A673 (cell line): ENCODE data around the gene OR12D2. TPM values are rescaled to one million over a fixed set of nuclear protein-coding genes. Genes with fewer than 3 reads are reported as not detected.
"Not testable (repeated sequence)": the region's sequence is repeated elsewhere in the genome, so short reads cannot be mapped to it uniquely, and the experiment has no call there.

Source experiments
- BruUV-seq: library from RNA; stranded (reverse); fragments of 400-500 nt; replicated peaks from 2 replicates; lab custom pipeline; 2021; lab: Mats Ljungman, UMichigan
- CTCF ChIA-PET: fragments of 300-600 bp; sonication (Branson Sonifier 250); formaldehyde crosslinking; loops from one replicate; lab custom pipeline; 2022; ENCODE audit warnings: antibody characterized with exemption; lab: Charles Lee
- POLR2A ChIA-PET: fragments of 300-600 bp; sonication (Branson Sonifier 250); formaldehyde crosslinking; loops from one replicate; lab custom pipeline; 2022; ENCODE audit warnings: antibody characterized with exemption; ENCODE audit not compliant: low non-redundant PET; lab: Charles Lee
- DNase-seq: peaks from one replicate; pipeline ENCODE4 v3.0.0-alpha.2; 2015; ENCODE audit warnings: low spot score
- H3K27ac ChIP-seq: fragments of 200-600 bp; sonication (generic); 2 replicates; pipeline ENCODE4 v1.5.1; 2016; ENCODE audit warnings: mixed run types, low read depth, mild to moderate bottlenecking, mixed read lengths, antibody characterized with exemption, low read length; ENCODE audit not compliant: poor library complexity, severe bottlenecking
- H3K27me3 ChIP-seq: fragments of 200-600 bp; sonication (generic); replicated peaks from 2 replicates; pipeline ENCODE4 v1.6.1; 2017; ENCODE audit warnings: mixed run types, low read depth, mild to moderate bottlenecking, mixed read lengths, antibody characterized with exemption, low read length; ENCODE audit not compliant: insufficient read depth, poor library complexity
- H3K36me3 ChIP-seq: fragments of 200-600 bp; sonication (generic); 2 replicates; pipeline ENCODE4 v1.6.1; 2016; ENCODE audit warnings: mixed run types, mild to moderate bottlenecking, mixed read lengths, antibody characterized with exemption, low read length; ENCODE audit not compliant: insufficient read depth, poor library complexity, severe bottlenecking
- H3K4me1 ChIP-seq: fragments of 200-600 bp; sonication (generic); 2 replicates; pipeline ENCODE4 v1.6.1; 2017; ENCODE audit warnings: mixed run types, mild to moderate bottlenecking, mixed read lengths, antibody characterized with exemption, low read length; ENCODE audit not compliant: insufficient read depth, poor library complexity, severe bottlenecking
- H3K4me3 ChIP-seq: fragments of 200-600 bp; sonication (generic); 2 replicates; pipeline ENCODE4 v1.5.1; 2016; ENCODE audit warnings: low read depth, mixed run types, mild to moderate bottlenecking, mixed read lengths, low read length; ENCODE audit not compliant: poor library complexity, severe bottlenecking
- H3K9me3 ChIP-seq: fragments of 200-600 bp; sonication (generic); 2 replicates; pipeline ENCODE4 v1.6.1; 2016; ENCODE audit warnings: mixed run types, low read depth, mild to moderate bottlenecking, mixed read lengths, antibody characterized with exemption, low read length; ENCODE audit not compliant: poor library complexity, severe bottlenecking
- EZH2 ChIP-seq: fragments of 200-600 bp; sonication (generic); IDR thresholded peaks from 2 replicates; pipeline ENCODE4 v1.6.1; 2017; ENCODE audit warnings: borderline replicate concordance, low read depth, mild to moderate bottlenecking, mixed read lengths, antibody characterized with exemption, low read length; ENCODE audit not compliant: poor library complexity, severe bottlenecking
- intact Hi-C: fragments of 100-400 bp; cut with micrococcal nuclease; formaldehyde crosslinking; loops from one replicate; pipeline ENCODE4 v1.10.0; 2022; ENCODE audit not compliant: unreplicated experiment
- total RNA-seq: library from RNA; stranded (reverse); gene quantifications from 2 replicates; pipeline ENCODE4 v1.2.3, GENCODE V29; 2021
- TF ChIP-seq, protein P1 (sequence below): fragments of 300-800, 200-600 bp; sonication (generic); conservative IDR thresholded peaks from 2 replicates; pipeline ENCODE4 v1.5.1; 2017; ENCODE audit warnings: low read depth, mild to moderate bottlenecking, antibody characterized with exemption, low read length, moderate library complexity, mixed read lengths

OR12D2 gene
- total RNA-seq, 1 experiment from 2014 or later = not detected

DNA sequence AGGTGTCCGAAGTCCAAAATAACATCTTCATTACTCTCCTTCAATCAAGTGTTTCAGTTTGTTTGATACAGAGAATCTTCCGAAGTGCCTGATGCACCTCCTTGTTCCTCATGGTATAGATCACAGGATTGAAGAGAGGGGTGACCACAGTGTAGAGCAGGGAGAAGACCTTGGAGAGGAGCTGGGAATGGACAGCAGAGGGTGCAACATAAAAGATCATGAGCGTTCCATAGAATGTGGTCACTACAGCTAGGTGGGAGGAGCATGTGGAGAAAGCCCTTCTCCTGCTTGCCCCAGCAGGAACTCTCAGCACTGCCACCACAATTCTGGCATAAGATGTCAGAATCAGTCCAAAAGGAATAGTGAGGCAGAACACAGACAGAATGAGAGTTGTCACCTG, 31.2 kb downstream of the OR12D2 start:
- intact Hi-C loops = no loop called here
- POLR2A ChIA-PET = no interaction called here
- H3K27me3 ChIP-seq = peaks cover 30% of the 10 kb centered on the region
- TF ChIP-seq, protein P1, sequence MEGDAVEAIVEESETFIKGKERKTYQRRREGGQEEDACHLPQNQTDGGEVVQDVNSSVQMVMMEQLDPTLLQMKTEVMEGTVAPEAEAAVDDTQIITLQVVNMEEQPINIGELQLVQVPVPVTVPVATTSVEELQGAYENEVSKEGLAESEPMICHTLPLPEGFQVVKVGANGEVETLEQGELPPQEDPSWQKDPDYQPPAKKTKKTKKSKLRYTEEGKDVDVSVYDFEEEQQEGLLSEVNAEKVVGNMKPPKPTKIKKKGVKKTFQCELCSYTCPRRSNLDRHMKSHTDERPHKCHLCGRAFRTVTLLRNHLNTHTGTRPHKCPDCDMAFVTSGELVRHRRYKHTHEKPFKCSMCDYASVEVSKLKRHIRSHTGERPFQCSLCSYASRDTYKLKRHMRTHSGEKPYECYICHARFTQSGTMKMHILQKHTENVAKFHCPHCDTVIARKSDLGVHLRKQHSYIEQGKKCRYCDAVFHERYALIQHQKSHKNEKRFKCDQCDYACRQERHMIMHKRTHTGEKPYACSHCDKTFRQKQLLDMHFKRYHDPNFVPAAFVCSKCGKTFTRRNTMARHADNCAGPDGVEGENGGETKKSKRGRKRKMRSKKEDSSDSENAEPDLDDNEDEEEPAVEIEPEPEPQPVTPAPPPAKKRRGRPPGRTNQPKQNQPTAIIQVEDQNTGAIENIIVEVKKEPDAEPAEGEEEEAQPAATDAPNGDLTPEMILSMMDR = no peak
- no peak for TF ChIP-seq EZH2
- no peaks in the 10 kb centered on the region for H3K36me3 ChIP-seq
- no peak overlapping the region for H3K27ac ChIP-seq
- no peaks in the 10 kb centered on the region for H3K9me3 ChIP-seq
- no peaks in the 10 kb centered on the region for H3K4me1 ChIP-seq
- no peak for DNase-seq
- no peak overlapping the region for H3K4me3 ChIP-seq
- BruUV-seq = no TSS peak
- CTCF ChIA-PET = no interaction called here

DNA sequence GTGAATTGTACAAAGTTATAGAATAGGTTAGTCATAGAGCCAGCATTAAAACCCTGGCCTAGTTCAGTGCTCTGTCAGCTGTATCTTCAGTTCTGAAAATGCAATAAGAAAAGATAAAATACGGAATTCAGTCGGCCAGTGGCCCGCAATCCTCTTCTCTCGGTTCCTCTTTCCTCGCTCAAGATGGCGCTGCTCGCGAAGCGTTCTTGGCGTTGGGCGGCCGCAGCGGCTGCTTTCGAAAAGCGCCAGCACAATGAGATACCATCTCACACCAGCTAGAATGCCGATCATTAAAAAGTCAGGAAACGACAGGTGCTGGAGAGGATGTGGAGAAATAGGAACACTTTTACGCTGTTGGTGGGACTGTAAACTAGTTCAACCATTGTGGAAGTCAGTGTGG, 41.3 kb downstream of the OR12D2 start:
- H3K4me1 ChIP-seq, CTCF ChIA-PET, BruUV-seq, intact Hi-C loops, H3K4me3 ChIP-seq, H3K9me3 ChIP-seq, POLR2A ChIA-PET, H3K27ac ChIP-seq, H3K36me3 ChIP-seq, DNase-seq: not testable (repeated sequence)
- peaks cover 25% of the 10 kb centered on the region for H3K27me3 ChIP-seq

DNA sequence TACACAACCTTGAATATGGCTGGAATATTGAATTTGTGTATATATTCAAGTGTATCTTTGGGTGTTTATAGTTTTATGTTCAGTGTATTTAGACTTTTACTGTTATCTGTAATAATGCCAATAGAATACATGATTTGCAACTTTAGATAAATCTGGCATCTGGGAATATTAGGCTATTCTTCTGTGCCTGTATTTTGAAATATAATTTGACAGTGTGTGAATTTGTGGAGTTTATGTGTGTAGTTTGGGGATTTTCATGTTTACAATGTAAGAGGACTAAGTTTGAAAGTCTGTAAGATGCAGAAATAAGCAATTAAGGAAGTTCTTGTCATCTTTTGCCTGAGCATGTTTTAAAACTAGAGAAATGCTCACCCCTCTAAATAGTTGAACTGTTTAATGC, 43.6 kb downstream of the OR12D2 start, which contains the start of gene OR10C1:
TSS of gene OR10C1 (plus strand) at position 301 of the 400 bp plus-strand sequence. CDS start 710 bp downstream, outside the sequence.
- H3K27ac ChIP-seq = no peak within 1 kb of the TSS
- no peak for DNase-seq
- no TSS peak for BruUV-seq
- POLR2A ChIA-PET = no interaction called here
- peaks cover 31% of the 10 kb centered on the region for H3K27me3 ChIP-seq
- intact Hi-C loops = no loop called here
- CTCF ChIA-PET = no interaction called here
- no peaks in the 10 kb centered on the region for H3K36me3 ChIP-seq
- TF ChIP-seq, protein P1 = no peak
- no peak for TF ChIP-seq EZH2
- no peak within 1 kb of the TSS for H3K4me3 ChIP-seq
- no peaks in the 10 kb centered on the region for H3K4me1 ChIP-seq
- H3K9me3 ChIP-seq = no peaks in the 10 kb centered on the region

DNA sequence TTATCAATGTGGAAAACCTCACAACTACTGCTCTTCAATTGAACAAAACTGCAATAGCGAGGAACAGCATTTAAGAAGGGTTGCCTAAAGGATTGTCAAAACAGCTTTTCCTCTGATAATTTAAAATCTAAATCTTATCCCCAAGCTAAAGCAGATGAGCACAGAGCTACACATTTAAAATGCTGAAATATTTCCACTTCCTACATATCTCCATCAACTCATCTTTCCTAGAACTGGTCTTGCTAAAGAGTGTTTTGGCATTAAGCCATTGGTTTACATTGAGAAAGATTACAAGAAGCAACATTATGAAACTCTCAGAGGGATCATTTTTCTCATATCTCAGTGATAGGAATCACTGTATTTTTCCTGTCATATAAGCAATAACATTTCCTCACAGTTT, 47.3 kb downstream of the OR12D2 start:
- CTCF ChIA-PET = no interaction called here
- Histone ChIP-seq H3K9me3 (no peaks in the 10 kb centered on the region), H3K27ac (no peak overlapping the region), H3K27me3 (peaks cover 31% of the 10 kb centered on the region), H3K36me3 (no peaks in the 10 kb centered on the region), H3K4me1 (no peaks in the 10 kb centered on the region), H3K4me3 (no peak overlapping the region)
- no TSS peak for BruUV-seq
- DNase-seq = no peak
- TF ChIP-seq, protein P1 = no peak
- TF ChIP-seq EZH2 = no peak
- POLR2A ChIA-PET = no interaction called here
- intact Hi-C loops = no loop called here

DNA sequence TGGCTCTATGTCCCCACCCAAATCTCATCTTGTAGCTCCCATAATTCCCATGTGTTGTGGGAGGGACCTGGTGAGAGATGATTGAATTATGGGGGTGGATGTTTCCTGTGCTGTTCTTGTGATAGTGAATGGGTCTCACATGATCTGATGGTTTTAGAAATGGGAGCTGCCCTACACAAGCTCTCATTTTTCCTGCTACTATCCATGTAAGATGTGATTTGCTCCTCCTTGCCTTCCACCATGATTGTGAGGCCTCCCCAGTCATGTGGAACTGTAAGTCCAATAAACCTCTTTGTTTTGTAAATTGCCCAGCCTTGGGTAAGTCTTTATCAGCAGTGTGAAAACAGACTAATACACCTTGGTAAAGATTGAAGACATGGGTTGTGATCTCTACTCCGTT, 48.6 kb downstream of the OR12D2 start:
- POLR2A ChIA-PET, CTCF ChIA-PET, BruUV-seq: not testable (repeated sequence)

More for the DNA sequence above, 48.6 kb downstream of the OR12D2 start:
- H3K9me3 ChIP-seq, H3K36me3 ChIP-seq, DNase-seq, H3K27ac ChIP-seq, intact Hi-C loops, H3K4me3 ChIP-seq, H3K4me1 ChIP-seq: not testable (repeated sequence)
- peaks cover 19% of the 10 kb centered on the region for H3K27me3 ChIP-seq
